Measurements from ENCODE around the gene ASCL5.

ASCL5 gene

DNA sequence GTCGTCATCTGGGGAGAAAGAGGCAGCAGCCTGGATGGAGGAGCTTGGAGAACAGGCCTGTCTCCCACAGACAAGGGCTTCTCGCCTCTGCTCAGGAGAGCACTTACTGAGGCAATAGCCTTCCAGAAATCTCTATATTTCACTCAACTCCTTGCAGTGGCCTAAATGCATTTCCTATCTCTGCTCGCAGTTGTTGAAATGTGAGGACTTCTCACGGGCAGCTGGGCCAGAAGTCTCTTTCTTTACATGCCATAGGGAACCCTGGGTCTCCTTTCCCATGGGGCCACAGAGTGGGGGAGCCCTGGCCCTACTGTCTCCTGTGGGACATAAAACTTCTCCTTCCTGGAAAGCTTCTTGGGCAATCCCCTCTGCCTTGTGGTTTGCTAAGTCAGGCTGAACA, 60.0 kb downstream of the ASCL5 start:
- CTCF ChIA-PET, result interaction anchor here (1.0 to 1.6 kb wide), 5 partner anchors 19 to 95 kb away, joined by 3 to 4 read pairs (median 3); no protein-coding TSS in a partner anchor
- WGBS (ENCODE audit: insufficient coverage), result 92% methylated on average over 4 of the region's 4 CpGs

DNA sequence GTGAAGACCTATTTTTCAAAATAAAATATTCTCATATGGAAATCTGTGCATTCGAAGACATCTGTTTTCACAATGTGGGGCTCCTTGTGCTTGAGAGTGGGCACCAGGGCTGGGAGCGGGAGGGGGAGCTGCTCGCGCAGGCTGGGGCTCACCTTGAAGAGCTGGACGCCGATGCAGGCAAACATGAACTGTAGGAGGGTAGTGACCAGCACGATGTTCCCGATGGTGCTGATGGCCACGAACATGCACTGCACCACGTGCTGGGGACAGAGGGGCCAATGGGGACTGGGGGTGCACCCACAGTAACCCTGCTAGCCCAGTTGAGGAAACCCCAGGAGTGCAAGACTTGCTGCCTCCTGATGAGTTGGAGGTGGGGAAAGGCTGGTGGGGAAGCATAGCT, 61.3 kb downstream of the ASCL5 start:
- CTCF ChIA-PET, result interaction anchor here (1.4 to 1.9 kb wide), 2 partner anchors 13 to 93 kb away, joined by 3 to 6 read pairs; no protein-coding TSS in a partner anchor
- Histone ChIP-seq H3K9me3 (ENCODE audit: control extremely low read depth in 1 of 5, control insufficient read depth in 4 of 5, insufficient read depth in 2 of 5, low read depth in 1 of 5, low read length in 4 of 5) (no peaks in the 10 kb centered on the region), H3K36me3 (ENCODE audit: control insufficient read depth in 4 of 4, insufficient read depth in 4 of 4, low read length in 3 of 4) (no peaks in the 10 kb centered on the region), H3K27me3 (replicated peaks in 2 of 5; ENCODE audit: control insufficient read depth in 4 of 5, insufficient read depth in 5 of 5, low read length in 4 of 5) (peaks cover 0 to 1% (median 0%) of the 10 kb centered on the region in 5 experiments), H3K27ac (ENCODE audit: insufficient read depth in 1 of 2, low read depth in 1 of 2, low read length in 2 of 2, poor library complexity in 1 of 2, severe bottlenecking in 2 of 2) (no peak overlapping the region), H3K4me3 (ENCODE audit: control insufficient read depth in 1 of 7, extremely low read depth in 1 of 7, insufficient read depth in 4 of 7, low read depth in 2 of 7, low read length in 6 of 7) (no peak overlapping the region), H3K4me1 (ENCODE audit: control extremely low read depth in 1 of 4, control insufficient read depth in 4 of 4, insufficient read depth in 4 of 4, low read length in 3 of 4) (no peaks in the 10 kb centered on the region)
- no peak for DNase-seq
- 93% methylated on average over 8 of the region's 10 CpGs for WGBS (ENCODE audit: insufficient coverage)
- POLR2A ChIA-PET, result no interaction called here

More for the DNA sequence above, 60.0 kb downstream of the ASCL5 start:
- POLR2A ChIA-PET, result no interaction called here
- H3K4me1 ChIP-seq (ENCODE audit: control extremely low read depth in 1 of 4, control insufficient read depth in 4 of 4, insufficient read depth in 4 of 4, low read length in 3 of 4), result peaks cover 0 to 2% (median 0%) of the 10 kb centered on the region in 4 experiments
- H3K27ac ChIP-seq (ENCODE audit: insufficient read depth in 1 of 2, low read depth in 1 of 2, low read length in 2 of 2, poor library complexity in 1 of 2, severe bottlenecking in 2 of 2), result no peak overlapping the region
- no peak overlapping the region for H3K4me3 ChIP-seq (ENCODE audit: control insufficient read depth in 1 of 7, extremely low read depth in 1 of 7, insufficient read depth in 4 of 7, low read depth in 2 of 7, low read length in 6 of 7)
- H3K9me3 ChIP-seq (ENCODE audit: control extremely low read depth in 1 of 5, control insufficient read depth in 4 of 5, insufficient read depth in 2 of 5, low read depth in 1 of 5, low read length in 4 of 5), result no peaks in the 10 kb centered on the region
- peaks cover 0 to 1% (median 0%) of the 10 kb centered on the region in 5 experiments for H3K27me3 ChIP-seq (replicated peaks in 2 of 5; ENCODE audit: control insufficient read depth in 4 of 5, insufficient read depth in 5 of 5, low read length in 4 of 5)
- H3K36me3 ChIP-seq (ENCODE audit: control insufficient read depth in 4 of 4, insufficient read depth in 4 of 4, low read length in 3 of 4), result no peaks in the 10 kb centered on the region
- no peak for DNase-seq

GRCh38 chr1:201064806-201065205, 62.2 kb downstream of the ASCL5 start:
- H3K27ac ChIP-seq (ENCODE audit: insufficient read depth in 1 of 2, low read depth in 1 of 2, low read length in 2 of 2, poor library complexity in 1 of 2, severe bottlenecking in 2 of 2), result no peak overlapping the region
- DNase-seq, result no peak
- POLR2A ChIA-PET, result no interaction called here

More at GRCh38 chr1:201064806-201065205, 62.2 kb downstream of the ASCL5 start:
- CTCF ChIA-PET, result interaction anchor here (0.7 to 1.9 kb wide), 3 partner anchors 20 to 92 kb away, joined by 3 to 6 read pairs (median 3); no protein-coding TSS in a partner anchor
- H3K9me3 ChIP-seq (ENCODE audit: control extremely low read depth in 1 of 5, control insufficient read depth in 4 of 5, insufficient read depth in 2 of 5, low read depth in 1 of 5, low read length in 4 of 5), result no peaks in the 10 kb centered on the region
- H3K27me3 ChIP-seq (replicated peaks in 2 of 5; ENCODE audit: control insufficient read depth in 4 of 5, insufficient read depth in 5 of 5, low read length in 4 of 5), result peaks cover 0 to 1% (median 0%) of the 10 kb centered on the region in 5 experiments
- H3K36me3 ChIP-seq (ENCODE audit: control insufficient read depth in 4 of 4, insufficient read depth in 4 of 4, low read length in 3 of 4), result no peaks in the 10 kb centered on the region
- WGBS (ENCODE audit: insufficient coverage), result 83% methylated on average over 8 of the region's 8 CpGs
- H3K4me3 ChIP-seq (ENCODE audit: control insufficient read depth in 1 of 7, extremely low read depth in 1 of 7, insufficient read depth in 4 of 7, low read depth in 2 of 7, low read length in 6 of 7), result no peak overlapping the region
- no peaks in the 10 kb centered on the region for H3K4me1 ChIP-seq (ENCODE audit: control extremely low read depth in 1 of 4, control insufficient read depth in 4 of 4, insufficient read depth in 4 of 4, low read length in 3 of 4)

Measured in common myeloid progenitor, CD34-positive (primary cell).